A673 (cell line): Measurements from ENCODE around the gene FAM168A.

Source experiments
- CTCF ChIP-seq: fragments of 300-800, 200-600 bp; sonication (generic); conservative IDR thresholded peaks from 2 replicates; pipeline ENCODE4 v1.5.1; 2017; ENCODE audit warnings: low read depth, mild to moderate bottlenecking, antibody characterized with exemption, low read length, moderate library complexity, mixed read lengths
- EZH2 ChIP-seq: fragments of 200-600 bp; sonication (generic); IDR thresholded peaks from 2 replicates; pipeline ENCODE4 v1.6.1; 2017; ENCODE audit warnings: borderline replicate concordance, low read depth, mild to moderate bottlenecking, mixed read lengths, antibody characterized with exemption, low read length; ENCODE audit not compliant: poor library complexity, severe bottlenecking

- TF ChIP-seq CTCF: no peak
- no peak for TF ChIP-seq EZH2
Measured at GRCh38 chr11:73554671-73555320, 43.1 kb downstream of the FAM168A start.
